Fibroblast of lung (primary cell): ENCODE measurements around the gene SPATS1.

Experiments
- CTCF ChIP-seq, 2 donors: IDR thresholded peaks in 1 of 2; conservative IDR thresholded peaks in 1 of 2; 1 replicate in 1 of 2; 2 replicates in 1 of 2; pipeline ENCODE4 v1.5.1; 2011 to 2012; ENCODE audit warnings: low read length in 2 of 2, control low read depth in 1 of 2, inconsistent platforms in 1 of 2, low read depth in 1 of 2, mild to moderate bottlenecking in 1 of 2
- EZH2 ChIP-seq: IDR thresholded peaks from 2 replicates; pipeline ENCODE4 v1.5.1; 2012; ENCODE audit warnings: low read length, control low read depth, mild to moderate bottlenecking; ENCODE audit errors: missing control alignments

GRCh38 chr6:44303842-44304241 lies 38.6 kb upstream of the SPATS1 start:
- TF ChIP-seq CTCF (conservative IDR thresholded peaks at IDR 0.05 in 1 of 2, IDR thresholded peaks at IDR 0.05 in 1 of 2; ENCODE audit: low read depth in 1 of 2, low read length in 2 of 2) (no peak), EZH2 (no peak)
